ENCODE measurements around the gene ABRACL.

DNA sequence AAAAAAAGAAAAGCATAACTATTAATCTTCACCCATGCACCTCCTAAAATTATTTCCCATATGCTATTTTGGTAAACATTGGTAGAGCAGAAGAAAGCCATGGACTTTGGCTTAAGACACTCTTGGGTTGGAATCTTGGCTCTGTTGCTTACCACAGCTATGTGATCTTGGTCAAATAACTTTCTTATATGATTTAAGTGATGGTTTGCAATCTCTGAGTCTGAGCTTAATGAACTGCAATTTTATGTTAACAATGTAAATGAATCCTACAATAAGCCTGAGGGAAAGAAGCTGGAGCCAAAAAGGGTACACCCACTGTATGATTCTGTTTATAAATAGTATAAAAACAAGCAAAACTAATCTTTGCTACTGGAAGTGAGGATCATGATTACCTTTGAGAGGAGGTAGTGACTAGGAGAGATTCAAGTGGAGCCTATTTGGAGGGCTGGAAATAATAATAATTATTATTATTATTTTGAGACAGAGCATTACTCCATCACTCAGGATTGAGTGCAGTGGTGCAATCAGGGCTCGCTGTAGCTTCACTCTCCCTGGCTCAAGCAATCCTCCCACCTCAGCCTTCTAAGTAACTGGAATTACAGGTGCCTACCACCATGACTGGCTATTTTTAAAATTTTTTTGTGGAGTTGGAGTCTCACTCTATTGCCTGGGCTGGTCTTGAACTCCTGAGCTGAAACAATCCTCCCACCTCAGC lies 34.5 kb downstream of the ABRACL start:
- TF ChIP-seq KDM5A (IDR thresholded peaks at IDR 0.05) (no peak), PBX3 (IDR thresholded peaks at IDR 0.05) (no peak), CTCF (IDR thresholded peaks at IDR 0.05) (no peak), REST (IDR thresholded peaks at IDR 0.05) (no peak)
- TF ChIP-seq, protein P1, sequence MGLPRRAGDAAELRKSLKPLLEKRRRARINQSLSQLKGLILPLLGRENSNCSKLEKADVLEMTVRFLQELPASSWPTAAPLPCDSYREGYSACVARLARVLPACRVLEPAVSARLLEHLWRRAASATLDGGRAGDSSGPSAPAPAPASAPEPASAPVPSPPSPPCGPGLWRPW (IDR thresholded peaks at IDR 0.05): no peak

Measured in A549 (cell line).